GM21825 (cell line): Measurements from ENCODE around the gene DGKD.

Source experiments
- ATAC-seq: cut with Tn5 transposase; IDR thresholded peaks from one replicate; pipeline ENCODE4 v1.9.1; 2021; ENCODE audit warnings: mild to moderate bottlenecking, moderate library complexity; ENCODE audit not compliant: unreplicated experiment

DGKD gene

DNA sequence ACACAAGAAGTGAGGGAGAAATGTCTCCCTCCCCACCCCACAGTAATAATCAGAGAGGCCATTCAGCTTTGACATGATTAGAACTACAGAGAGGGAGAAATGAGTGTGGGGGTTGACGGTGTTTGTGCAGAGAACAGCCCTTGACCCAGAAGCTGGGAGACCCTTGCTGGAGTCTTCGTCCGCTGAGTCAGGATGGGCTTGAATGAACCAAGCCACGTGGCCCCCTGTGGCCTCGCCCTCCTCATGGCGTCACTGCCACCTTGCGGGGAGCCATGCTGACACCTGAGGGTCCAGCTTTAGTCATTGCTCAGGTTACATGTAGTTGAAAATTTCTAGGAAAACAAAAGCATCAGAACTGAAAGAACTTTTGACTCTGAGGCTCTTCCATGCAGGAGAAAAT, 101.2 kb downstream of the DGKD start:
- ATAC-seq: no peak

DNA sequence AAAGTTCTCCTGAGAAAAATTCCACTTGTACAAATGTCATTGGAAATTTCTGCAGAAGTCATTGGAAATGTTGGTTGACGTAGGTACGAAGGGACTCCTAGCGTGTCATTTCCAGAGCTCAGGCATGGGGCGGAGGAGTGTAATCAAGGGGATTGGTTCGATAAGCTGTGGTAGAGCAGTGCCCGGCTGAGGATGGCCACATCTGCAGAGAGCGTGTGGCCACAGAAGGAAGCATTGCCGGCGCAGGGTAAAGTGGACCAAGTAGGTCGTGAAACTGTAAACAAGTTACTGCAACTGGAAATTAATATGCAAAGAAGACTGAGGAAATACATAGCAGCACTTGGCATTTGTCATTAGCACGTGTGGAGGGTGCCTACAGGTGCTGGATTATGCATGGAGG, 101.8 kb downstream of the DGKD start:
- no peak for ATAC-seq

DNA sequence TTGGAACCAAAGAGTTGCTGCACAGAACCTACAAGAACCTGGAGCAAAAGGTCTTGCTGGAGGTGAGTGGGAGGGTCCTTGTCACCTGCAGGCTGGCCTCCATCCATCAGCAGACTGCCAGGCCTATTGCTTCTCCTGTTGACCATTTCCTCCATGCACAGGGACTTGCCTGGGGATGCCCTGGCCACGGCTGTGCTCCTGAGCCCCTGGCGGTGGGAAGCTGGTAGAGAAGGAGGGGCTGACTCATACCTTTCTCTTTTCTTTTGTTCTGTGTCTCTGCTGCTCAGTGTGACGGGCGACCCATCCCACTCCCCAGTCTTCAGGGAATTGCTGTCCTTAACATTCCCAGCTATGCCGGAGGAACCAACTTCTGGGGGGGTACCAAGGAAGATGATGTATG, 102.6 kb downstream of the DGKD start:
- ATAC-seq: no peak

DNA sequence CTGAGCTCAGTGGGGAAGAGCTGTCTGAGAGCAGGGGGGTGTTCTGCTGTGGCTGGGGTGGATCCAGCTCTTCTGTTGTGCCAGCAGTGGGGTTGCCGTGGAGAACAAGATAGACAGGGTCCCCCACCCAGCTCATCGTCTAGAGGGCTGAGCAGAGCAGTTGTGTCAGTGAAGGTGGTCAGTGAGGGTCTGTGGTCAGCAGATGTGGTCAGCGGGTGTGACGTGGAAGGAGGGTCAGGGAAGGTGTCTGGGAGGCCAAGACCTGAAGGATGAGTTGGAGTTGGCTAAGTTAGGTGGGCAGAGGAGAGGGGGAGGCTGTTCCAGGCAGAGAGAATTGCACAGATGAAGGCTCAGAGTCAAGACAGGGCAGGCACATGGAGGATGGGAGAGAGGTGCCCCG, 103.1 kb downstream of the DGKD start:
- ATAC-seq: no peak

DNA sequence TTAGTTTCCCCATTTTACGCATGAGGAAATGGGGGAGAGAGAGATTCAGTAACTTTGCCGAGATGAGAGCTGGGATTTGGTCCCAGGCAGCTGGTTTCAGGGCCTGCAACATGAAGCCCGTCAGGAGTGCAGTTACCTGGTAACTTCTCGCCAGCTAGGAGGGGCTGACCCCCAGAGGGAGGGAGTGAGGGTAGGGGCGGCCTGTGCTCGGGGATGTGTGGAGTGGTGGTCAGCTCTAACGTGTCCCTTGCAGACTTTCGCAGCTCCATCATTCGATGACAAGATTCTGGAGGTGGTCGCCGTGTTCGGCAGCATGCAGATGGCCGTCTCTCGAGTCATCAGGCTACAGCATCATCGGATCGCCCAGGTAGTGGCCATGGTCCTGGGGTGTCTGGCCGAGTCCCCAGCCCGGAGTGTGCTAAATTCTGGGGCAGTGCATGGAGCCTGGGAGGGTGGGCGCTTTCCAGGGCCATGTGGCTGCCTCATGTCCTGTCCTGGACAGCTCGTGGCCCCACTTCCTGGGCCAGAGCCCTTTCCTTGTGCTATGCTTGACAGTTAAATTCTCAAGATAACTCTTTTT, 103.8 kb downstream of the DGKD start:
- no peak for ATAC-seq

DNA sequence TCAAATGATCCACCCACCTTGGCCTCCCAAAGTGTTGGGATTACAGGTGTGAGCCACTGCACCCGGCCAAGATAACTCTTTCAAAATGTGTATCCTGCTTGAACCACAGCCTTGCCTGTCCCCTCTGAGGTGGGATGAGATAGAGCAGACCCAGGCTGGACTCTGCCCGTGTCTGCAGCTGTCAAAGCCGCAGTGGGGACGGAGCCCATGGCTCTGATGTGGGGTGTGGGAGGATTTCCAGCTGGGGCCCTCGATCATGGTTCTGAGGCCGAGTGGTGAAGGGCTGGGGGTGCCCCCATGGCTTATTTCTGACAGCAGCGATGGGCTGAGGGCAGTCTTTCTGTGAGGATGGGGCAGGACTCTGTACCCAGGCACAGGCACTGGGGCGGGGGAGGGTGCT, 104.5 kb downstream of the DGKD start:
- ATAC-seq: no peak

DNA sequence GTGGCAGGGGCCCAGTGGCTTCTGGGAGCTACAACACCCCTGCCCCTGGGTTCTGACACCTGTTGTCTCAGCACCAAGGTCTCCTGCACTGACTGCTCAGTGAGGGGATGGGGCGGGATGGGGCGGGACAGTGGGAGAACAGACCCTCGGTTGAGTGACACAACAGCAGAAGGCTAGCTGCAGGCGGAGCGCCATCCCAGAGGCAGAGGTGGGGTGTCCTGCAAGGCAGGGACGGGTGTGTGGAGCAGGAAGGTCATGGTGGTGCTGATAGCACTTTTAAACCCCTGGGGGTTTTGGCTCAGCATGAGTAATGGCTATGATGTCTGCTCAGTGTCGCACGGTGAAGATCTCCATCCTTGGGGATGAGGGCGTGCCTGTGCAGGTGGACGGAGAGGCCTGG, 105.1 kb downstream of the DGKD start:
- ATAC-seq: no peak

DNA sequence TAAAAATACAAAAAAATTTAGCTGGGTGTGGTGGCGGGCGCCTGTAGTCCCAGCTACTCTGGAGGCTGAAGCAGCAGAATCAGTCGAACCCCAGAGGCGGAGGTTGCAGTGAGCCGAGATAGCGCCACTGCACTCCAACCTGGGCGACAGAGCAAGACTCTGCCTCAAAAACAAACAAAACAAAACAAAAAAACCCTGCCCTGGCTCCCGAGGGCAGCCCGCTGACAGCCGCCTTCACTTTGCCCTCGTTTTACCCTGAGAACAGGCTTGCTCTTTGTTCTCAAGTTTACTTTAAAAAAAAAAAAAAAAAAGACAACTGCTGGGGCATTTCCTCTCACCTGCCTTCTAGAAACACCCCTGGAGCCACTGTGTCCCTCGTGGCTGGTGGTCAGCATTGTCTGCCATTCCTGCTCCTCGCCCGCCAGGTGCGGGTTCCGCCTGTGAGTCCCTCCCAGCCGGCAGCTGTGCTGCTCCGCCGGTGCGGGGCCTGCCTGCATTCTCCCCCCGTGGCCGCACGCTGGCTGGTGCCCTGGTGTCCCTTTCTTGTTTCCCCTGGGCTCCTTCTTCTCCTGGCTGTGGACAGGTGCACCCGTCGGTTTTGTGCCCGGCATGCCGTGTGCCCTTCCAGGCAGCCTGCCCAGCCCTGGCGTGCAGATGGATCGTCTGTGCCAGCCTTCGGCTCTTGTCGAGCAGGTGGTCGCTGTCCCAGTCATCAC, 106.6 kb downstream of the DGKD start:
- ATAC-seq: no peak

DNA sequence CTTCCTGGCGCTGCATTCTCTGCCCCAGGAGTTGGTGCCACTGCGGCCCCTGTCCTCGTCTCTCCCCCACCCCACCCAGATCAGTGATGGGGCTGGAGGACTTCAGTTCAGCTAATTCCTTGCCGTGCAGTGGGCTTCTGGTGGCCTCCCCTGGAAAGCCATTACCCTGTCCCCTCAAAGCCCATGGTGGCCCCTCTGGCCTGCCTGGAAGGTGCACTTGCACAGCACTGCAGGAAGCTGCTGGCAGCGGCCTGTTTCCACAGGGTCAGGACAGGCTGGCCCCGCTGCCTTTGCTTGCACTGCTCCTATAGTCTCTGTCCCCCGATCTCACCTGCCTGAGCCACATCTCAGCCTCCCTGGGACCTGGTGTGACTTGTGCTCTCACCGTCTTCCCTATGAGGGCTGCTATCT, 107.2 kb downstream of the DGKD start:
- no peak for ATAC-seq

DNA sequence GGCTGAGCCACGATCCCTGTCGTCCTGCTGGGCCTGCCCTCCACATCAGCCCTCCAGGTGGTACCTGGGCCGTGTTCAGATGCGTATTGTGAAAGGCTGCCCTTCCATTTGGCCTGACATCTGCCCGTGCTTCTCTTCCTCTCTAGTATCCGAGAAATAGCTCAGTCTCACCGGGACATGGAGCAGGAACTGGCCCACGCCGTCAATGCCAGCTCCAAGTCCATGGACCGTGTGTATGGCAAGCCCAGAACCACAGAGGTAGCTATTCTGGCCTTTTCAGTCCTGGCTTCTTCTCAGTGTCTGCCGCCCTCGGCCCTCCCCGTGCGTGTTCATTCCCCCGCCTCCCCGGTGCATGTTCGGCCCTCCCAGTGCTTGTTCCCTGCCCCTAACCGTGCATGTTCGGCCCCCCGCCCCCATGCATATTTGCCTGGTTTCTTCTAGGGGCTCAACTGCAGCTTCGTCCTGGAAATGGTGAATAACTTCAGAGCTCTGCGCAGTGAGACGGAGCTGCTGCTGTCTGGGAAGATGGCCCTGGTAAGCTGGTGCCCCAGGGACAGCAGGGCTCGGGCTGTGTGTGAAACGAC, 108.0 kb downstream of the DGKD start:
- ATAC-seq: no peak

DNA sequence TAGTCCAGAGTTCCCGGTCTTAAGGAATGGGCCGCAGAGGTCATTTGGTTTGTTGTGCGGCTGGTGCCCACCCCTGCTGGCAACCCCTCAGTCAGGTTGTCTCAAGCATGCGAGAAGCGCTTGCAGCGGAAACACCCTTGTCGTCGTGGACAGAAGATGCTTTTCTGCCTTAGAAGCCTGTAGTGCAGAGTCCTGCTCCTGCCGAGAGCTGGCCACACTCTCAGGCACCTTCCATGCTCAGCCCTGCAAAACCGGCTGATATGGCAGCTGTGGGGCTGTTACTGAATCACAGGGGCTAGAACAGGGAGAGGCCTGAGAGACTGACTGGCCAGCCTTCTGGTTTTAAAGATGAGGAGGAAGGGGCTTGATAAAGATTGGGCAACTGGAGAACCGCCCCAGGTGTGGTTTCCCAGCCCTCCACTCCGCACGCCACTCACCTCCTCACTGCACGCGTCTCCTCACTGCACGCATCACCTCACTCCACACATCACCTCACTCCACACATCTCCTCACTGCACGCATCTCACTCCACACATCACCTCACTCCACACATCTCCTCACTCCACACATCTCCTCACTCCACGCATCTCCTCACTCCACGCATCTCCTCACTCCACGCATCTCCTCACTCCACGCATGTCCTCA, 108.7 kb downstream of the DGKD start:
- ATAC-seq: no peak

DNA sequence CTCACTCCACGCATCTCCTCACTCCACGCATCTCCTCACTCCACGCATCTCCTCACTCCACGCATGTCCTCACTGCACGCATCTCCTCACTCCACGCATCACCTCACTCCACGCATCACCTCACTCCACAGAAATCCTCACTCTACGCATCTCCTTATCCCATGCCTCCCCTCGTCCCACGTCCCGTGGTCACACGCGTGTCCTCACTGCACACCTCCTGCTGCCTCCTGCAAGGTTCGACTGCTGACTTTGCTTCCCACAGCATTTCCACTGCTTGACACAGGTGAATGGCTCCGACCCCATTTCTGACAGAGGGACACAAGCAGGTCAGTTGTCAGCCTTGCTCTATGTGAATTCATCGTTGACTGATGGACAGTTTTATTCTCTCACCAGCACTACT, 109.3 kb downstream of the DGKD start:
- ATAC-seq: no peak

DNA sequence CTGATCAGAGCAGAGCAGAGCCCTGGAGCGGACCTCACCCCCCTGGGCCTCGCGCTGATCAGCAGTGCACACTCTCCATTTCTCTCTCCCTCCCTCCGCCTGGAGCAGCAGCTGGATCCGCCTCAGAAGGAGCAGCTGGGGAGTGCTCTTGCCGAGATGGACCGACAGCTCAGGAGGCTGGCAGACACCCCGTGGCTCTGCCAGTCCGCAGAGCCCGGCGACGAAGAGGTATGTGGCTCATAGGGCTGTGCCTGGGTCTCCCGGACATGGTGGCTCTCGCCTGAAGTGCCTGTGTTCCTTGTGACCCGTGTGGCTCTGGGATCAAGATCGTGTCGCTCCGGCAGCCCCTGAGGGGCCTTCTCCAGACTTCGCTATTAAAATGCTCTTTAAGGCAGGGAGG, 109.8 kb downstream of the DGKD start:
- ATAC-seq: no peak

DNA sequence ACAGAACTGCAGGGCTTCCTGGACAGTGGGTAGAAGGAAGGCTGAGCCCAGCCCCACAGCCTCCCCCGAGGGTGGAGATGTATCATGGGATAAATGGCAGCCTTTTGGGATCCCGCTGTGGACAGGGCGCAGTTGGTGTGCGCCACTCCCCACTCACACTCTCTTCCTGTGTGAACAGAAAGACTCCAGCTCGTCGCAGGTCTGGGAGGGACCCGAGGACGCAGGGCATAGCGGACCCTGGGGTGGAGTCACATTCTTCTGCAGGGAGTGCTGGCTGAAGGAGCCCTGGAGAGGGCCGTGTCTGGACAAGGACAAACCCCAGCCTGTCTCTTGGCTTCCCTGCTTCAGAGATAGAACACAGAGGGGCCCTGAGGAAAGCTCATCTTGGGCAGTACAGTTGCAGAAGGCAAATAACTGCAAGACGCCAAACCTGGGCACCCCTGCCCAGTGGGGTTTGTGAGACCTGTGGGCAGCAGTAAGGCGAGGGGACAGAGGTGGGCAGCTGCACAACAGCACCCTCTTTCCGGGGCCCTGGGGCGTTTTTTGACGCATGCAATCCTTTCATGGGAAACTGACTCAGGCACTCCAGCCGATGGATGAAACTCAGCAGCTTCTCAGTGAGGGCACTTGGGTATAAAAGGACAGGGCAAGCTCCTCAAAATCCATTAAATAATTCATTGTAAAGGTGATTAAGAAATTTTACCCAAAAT, 110.4 kb downstream of the DGKD start:
- ATAC-seq: no peak

DNA sequence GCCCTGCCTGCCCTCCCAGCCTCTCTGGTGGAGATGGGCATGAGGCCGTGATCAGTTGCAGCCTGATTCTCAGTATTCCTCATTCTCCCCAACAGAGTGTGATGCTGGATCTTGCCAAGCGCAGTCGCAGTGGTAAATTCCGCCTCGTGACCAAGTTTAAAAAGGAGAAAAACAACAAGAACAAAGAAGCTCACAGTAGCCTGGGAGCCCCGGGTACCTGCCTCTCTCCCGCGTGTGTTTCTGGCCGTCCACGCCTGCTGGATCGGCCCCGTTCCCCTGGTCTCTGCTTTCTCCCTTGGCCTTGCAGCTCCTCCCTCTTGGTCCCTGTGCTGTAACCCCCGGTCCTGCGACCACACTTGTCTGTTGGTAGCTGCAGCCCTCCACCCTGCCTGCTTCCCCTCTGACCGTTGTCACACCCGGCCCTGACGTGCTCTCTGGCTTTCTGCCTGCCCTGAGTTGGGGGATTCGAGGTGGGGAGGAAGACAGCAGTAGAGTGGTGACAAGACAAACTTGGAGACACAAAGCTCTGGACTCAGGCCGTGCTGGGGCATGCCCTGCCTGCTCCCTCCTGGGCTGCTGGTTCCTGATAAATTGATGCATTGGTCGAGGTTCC, 112.8 kb downstream of the DGKD start:
- no peak for ATAC-seq

DNA sequence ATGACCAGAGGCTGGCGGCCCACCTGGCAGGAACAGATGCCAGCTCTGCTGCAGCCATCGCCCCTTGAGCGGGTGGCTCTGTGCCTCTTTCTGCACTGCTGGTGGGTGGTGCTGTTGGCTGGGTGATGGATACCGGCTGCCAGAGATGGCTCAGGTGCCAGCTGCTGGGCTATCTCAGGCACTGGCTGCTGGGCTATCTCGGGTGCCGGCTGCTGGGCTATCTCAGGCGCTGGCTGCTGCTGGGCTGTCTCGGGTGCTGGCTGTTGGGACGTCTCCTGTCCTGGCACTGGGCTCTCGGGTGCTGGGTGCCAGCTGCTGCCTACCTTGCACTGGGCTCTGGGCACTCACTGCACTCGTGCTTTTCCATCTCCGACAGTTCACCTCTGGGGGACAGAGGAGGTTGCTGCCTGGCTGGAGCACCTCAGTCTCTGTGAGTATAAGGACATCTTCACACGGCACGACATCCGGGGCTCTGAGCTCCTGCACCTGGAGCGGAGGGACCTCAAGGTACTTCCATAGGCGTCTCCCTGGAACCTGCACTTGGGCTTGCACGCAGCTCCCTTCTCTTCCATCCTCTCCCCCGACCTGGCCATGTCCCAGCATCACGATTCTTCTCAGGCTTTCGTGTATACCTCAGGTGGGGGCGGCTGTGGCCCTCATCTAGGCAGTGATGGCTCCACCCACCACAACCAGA, 113.9 kb downstream of the DGKD start:
- ATAC-seq: no peak

DNA sequence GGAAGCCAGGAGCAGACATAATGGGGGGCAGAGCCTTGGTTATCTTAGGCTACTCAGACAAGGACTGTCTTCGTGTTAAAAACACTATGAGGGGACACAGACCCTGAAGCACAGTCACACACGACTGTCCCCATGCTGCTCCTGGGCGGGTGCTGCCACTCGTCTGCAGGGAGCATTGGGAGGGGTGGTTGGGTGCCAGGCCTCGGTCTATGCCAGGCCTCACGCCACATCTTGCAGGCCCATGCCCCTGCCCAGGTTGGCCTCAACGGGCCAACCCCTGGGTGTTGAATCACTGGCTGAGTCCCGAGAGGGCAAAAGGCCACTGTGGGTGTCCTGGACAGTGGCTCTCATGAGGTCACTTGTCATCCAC, 114.4 kb downstream of the DGKD start:
- ATAC-seq: no peak

DNA sequence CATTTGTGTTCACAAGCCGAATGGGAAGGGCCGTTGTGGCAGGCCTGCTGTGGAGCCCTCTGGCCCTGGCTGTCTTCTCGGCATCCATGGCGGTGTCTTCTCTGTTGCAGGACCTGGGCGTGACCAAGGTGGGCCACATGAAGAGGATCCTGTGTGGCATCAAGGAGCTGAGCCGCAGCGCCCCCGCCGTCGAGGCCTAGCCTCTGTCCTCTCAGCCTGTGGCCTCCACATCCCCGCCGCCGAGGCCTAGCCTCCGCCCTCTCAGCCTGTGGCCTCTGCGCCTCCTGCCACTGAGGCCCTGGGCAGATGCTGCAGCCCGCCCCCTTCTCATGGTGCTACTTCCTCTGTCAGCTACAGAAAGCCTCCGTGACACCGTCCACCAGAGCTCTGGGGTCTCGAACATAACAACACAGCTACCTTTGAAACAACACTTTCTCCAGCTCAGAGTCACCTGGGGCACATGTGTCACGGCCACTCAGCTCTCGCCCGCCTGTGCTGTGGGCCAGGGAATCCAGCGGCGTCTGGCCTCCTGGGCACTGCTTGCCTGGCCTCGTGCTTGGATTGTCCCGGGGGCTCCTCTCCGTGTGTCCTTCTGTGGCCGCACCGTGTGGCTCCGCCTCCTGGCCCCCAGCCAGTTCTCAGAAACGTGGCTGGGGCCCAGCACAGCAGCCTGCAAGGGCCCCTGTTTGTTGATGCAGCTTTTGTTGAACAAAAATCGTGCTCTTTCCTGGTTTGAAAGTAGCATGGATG, 115.1 kb downstream of the DGKD start:
- ATAC-seq: no peak

DNA sequence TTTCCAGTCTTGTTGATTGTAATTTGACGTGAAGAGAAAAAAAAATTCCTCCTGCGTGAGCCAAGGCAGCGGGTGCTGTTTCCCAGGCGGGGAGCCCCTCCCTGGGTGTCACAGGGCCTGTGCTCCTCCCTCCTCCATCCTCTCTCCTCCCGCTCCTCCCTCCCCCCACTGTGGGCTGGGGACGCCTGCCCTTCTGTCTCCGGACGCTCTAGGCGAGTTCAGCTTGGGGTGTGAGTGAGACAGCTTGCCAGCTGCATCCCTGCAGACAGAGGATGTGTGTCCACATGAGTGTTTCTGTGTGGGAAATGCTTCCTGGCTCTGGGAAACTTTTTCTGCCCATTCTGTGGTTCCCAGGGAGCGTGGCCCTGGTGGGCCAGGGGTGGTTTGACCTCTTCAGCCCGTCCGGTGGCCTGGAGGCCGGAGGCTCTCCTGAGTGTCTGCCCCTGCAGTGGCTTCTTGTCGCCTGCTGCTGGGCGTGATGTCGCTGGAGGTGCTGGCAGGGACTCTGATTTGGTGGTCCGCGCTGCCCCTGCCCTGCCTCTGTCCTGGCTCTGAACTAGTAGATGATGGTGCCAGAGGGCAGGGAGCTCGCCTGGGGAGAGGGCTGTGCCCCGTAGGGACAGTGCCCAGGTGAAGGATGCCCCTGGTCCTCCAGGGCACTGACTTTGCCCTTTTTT, 115.9 kb downstream of the DGKD start:
- ATAC-seq: no peak
